Sigmoid colon (tissue), 7 donors: Measurements from ENCODE around the gene LARP6. TPM values are rescaled to one million over a fixed set of nuclear protein-coding genes. Genes with fewer than 3 reads are reported as not detected.

Experiments
- DNase-seq: peaks from one replicate; pipeline ENCODE4 v3.0.0-alpha.2; 2019
- H3K27ac ChIP-seq, 4 donors: fragments of 200-600 bp; sonication (generic); one replicate each; pipeline ENCODE4 v1.5.1; 2016 to 2019; ENCODE audit warnings: mild to moderate bottlenecking in 1 of 4
- H3K27me3 ChIP-seq, 3 donors: fragments of 200-600 bp; sonication (generic); one replicate each; pipeline ENCODE4 v1.5.1; 2019; ENCODE audit warnings: mild to moderate bottlenecking in 1 of 3
- H3K36me3 ChIP-seq, 4 donors: fragments of 200-600 bp; sonication (generic); one replicate each; pipeline ENCODE4 v1.5.1; 2016 to 2019
- H3K4me1 ChIP-seq, 4 donors: fragments of 200-600 bp; sonication (generic); one replicate each; pipeline ENCODE4 v1.5.1; 2017 to 2019
- H3K4me3 ChIP-seq, 4 donors: fragments of 200-600 bp; sonication (generic); one replicate each; pipeline ENCODE4 v1.5.1; 2017 to 2019; ENCODE audit warnings: mild to moderate bottlenecking in 2 of 4, moderate library complexity in 1 of 4
- H3K9me3 ChIP-seq, 4 donors: fragments of 200-600 bp in 3 of 4; sonication (generic) in 3 of 4; one replicate each; pipeline versions ENCODE4 v1.5.1 to v1.6.1; 2013 to 2019
- EP300 ChIP-seq, 4 donors: sonication (generic); formaldehyde crosslinking; IDR thresholded peaks; one replicate each; pipeline ENCODE4 v1.6.1; 2017; ENCODE audit warnings: antibody characterized with exemption in 4 of 4
- POLR2A ChIP-seq, 2 donors: fragments of 450-650 bp; IDR thresholded peaks; one replicate each; pipeline ENCODE4 v1.6.1; 2016; ENCODE audit warnings: antibody characterized with exemption in 2 of 2, mild to moderate bottlenecking in 2 of 2, moderate library complexity in 2 of 2
- POLR2AphosphoS5 ChIP-seq, 4 donors: sonication (generic); formaldehyde crosslinking; IDR thresholded peaks; one replicate each; pipeline ENCODE4 v1.6.1; 2017; ENCODE audit warnings: antibody characterized with exemption in 4 of 4
- WGBS, 2 donors: extraction: QIAGEN DNeasy Blood & Tissue Kit; methylation state at CpG; one replicate each; pipeline ENCODE4 v1.1.7; 2013; 5-methylcytosine and 5-hydroxymethylcytosine counted together
- intact Hi-C: fragments of 100-400 bp; cut with DNase I; formaldehyde crosslinking; loops from one replicate; pipeline ENCODE4 v1.15.1; 2023
- polyA plus RNA-seq, 3 donors: library from polyadenylated mRNA; stranded (reverse); fragments of 200-250 nt; gene quantifications; one replicate each; pipeline ENCODE4 v1.2.3, GENCODE V29; 2013
- total RNA-seq, 4 donors: library from RNA; depleted of rRNA; stranded (reverse); fragments of >200 nt; gene quantifications; one replicate each; pipeline ENCODE4 v1.1.0, GENCODE V29; 2016
- TF ChIP-seq, protein P1 (sequence below), 4 experiments: fragments of 450-650 bp in 3 of 4; fragments of 200-600 bp in 1 of 4; IDR thresholded peaks; one replicate each; pipeline ENCODE4 v1.5.1; 2016 to 2019; ENCODE audit warnings: antibody characterized with exemption in 4 of 4, mild to moderate bottlenecking in 3 of 4, moderate library complexity in 2 of 4
- donor health status: healthy with polysubstance abuse.
- donor health status: Bipolar disorder and iron deficiency.
- donor health status: healthy.

Gene LARP6
- total and polyA plus RNA-seq, 7 donors = 1.2 to 26.6 (median 13.7) TPM

DNA sequence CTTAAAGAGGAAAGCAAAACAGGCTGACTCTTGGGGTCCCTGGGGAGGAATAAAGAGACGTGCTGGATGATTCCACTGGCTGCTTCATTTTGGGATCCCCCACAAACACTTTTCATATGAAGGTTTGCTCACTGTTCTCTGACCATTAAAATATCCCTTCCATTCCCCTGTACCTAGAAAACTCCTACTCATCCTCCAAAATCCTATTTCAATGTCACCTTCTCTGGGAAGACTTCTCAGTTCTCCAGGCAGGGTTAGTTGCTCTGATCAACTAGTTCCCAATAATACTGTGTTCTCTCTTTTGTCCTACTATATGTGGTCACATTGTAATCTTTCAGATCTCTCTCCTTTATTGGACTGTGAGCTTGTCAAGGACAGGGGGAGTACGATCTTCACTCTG, 19.0 kb downstream of the LARP6 start:
- Histone ChIP-seq H3K4me3 (no peak overlapping the region), H3K9me3 (no peaks in the 10 kb centered on the region), H3K27ac (peak overlapping the region in 1 of 4 donors; percentile 7), H3K4me1 (peaks cover 0 to 9% (median 0%) of the 10 kb centered on the region in 4 donors), H3K36me3 (peaks cover 5 to 54% (median 17%) of the 10 kb centered on the region in 4 donors), H3K27me3 (no peaks in the 10 kb centered on the region)
- 80 to 91% methylated on average over 2 of the region's 2 CpGs for WGBS, 2 donors
- no peak for DNase-seq
- TF ChIP-seq, protein P1, sequence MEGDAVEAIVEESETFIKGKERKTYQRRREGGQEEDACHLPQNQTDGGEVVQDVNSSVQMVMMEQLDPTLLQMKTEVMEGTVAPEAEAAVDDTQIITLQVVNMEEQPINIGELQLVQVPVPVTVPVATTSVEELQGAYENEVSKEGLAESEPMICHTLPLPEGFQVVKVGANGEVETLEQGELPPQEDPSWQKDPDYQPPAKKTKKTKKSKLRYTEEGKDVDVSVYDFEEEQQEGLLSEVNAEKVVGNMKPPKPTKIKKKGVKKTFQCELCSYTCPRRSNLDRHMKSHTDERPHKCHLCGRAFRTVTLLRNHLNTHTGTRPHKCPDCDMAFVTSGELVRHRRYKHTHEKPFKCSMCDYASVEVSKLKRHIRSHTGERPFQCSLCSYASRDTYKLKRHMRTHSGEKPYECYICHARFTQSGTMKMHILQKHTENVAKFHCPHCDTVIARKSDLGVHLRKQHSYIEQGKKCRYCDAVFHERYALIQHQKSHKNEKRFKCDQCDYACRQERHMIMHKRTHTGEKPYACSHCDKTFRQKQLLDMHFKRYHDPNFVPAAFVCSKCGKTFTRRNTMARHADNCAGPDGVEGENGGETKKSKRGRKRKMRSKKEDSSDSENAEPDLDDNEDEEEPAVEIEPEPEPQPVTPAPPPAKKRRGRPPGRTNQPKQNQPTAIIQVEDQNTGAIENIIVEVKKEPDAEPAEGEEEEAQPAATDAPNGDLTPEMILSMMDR (IDR thresholded peaks at IDR 0.05) = no peak
- TF ChIP-seq EP300 (IDR thresholded peaks at IDR 0.05) (no peak), POLR2A (IDR thresholded peaks at IDR 0.05) (no peak), POLR2AphosphoS5 (IDR thresholded peaks at IDR 0.05) (no peak)
- intact Hi-C loops = no loop called here

DNA sequence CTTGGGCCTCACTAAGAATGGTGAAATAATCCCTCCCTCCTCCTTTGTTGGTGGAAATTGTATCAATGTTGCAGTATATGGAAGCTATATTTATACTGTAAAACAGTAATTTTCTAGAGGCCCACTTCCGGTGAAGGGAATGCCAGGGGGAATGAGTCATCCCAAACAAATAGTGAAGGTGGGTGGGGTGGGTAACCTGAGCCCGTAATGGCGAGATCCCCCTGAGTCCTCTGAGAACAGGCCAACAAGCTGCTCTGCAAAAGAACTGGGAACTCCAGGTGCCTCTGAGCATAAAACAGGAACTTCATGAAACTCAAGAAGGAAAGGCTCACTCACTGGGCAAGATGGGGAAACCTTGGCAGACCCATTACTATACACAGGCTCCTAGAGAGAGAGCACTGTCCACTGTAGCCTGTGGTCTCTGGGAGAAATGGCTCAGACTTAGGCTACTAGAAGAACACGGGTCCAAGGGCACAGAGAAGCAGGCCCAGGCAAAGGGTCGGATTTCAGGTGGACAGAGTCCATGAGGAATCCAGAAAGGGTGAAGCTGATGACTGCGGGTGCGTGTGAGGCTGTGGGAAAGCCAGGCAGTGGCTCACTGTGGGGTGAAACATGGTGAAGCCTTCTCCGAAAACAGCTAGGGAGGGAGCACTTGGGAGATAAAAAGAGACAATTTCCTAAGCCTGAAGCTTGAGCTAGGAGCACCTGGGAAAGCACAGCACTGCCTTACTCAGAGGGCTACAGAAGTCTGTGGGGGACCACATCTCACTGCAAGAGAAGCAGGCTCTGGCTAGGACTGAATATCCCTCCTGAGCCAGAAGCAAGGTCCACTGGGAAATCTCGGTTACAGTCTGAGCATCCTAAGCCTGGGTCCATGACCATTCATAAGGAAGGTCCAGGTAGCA, 19.8 kb downstream of the LARP6 start:
- peaks cover 5 to 54% (median 17%) of the 10 kb centered on the region in 4 donors for H3K36me3 ChIP-seq
- 60 to 66% methylated on average over 9 of the region's 9 CpGs for WGBS, 2 donors
- no peaks in the 10 kb centered on the region for H3K27me3 ChIP-seq
- H3K27ac ChIP-seq = peak overlapping the region in 1 of 4 donors; percentile 14
- peaks cover 0 to 9% (median 0%) of the 10 kb centered on the region in 4 donors for H3K4me1 ChIP-seq
- DNase-seq = no peak
- intact Hi-C loops = no loop called here
- H3K4me3 ChIP-seq = no peak overlapping the region
- TF ChIP-seq POLR2AphosphoS5 (IDR thresholded peaks at IDR 0.05) (no peak), POLR2A (IDR thresholded peaks at IDR 0.05) (no peak), EP300 (IDR thresholded peaks at IDR 0.05) (no peak)
- TF ChIP-seq, protein P1 (IDR thresholded peaks at IDR 0.05) = no peak
- no peaks in the 10 kb centered on the region for H3K9me3 ChIP-seq

DNA sequence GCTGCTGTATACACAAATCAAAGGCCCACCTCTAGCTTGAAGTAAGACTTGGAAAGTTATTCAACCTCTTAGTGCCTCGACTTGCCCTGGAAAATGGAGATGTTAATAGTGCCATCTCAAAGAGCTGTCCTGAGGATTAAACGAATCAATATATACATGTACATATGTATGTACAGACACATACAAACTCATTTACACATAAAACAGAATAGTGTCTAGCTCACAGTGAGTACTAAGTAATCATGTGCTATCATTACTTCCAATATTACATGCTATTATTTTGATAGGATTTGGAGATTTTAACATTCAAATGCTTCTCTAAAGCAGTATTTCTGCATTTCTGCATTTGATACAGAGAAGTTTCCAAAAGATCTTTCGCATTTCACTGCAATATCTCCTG, 20.5 kb downstream of the LARP6 start:
- H3K27ac ChIP-seq = no peak overlapping the region
- no peaks in the 10 kb centered on the region for H3K9me3 ChIP-seq
- H3K36me3 ChIP-seq = peaks cover 5 to 54% (median 17%) of the 10 kb centered on the region in 4 donors
- peaks cover 0 to 9% (median 0%) of the 10 kb centered on the region in 4 donors for H3K4me1 ChIP-seq
- no peaks in the 10 kb centered on the region for H3K27me3 ChIP-seq
- TF ChIP-seq, protein P1 (IDR thresholded peaks at IDR 0.05) = no peak
- TF ChIP-seq POLR2AphosphoS5 (IDR thresholded peaks at IDR 0.05) (no peak), POLR2A (IDR thresholded peaks at IDR 0.05) (no peak), EP300 (IDR thresholded peaks at IDR 0.05) (no peak)
- no peak overlapping the region for H3K4me3 ChIP-seq
- no peak for DNase-seq
- 89 to 93% methylated on average over 3 of the region's 3 CpGs for WGBS, 2 donors
- intact Hi-C loops = no loop called here

DNA sequence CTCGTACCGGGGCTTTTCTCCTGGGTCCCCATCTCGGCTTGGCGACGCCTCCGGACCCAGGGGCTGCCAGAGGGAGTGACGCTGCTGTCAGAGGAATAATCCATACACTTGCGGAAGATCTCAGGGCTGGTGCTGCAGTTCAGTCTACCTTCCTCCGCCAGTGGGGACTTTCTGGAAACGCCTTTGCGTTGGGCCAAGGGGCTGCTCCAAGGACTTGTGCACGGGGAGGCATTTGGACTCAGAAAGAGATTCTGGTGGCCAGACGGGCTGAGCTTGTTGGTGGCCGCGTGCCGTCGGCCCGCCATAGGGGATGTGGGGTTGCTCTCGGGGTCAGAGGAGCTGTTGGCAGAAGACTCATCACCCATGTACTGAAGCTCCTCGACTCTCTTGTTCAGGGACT, 21.8 kb downstream of the LARP6 start:
- Histone ChIP-seq H3K4me3 (no peak overlapping the region), H3K4me1 (peaks cover 0 to 9% (median 0%) of the 10 kb centered on the region in 4 donors), H3K36me3 (peaks cover 5 to 54% (median 17%) of the 10 kb centered on the region in 4 donors), H3K27me3 (no peaks in the 10 kb centered on the region), H3K27ac (no peak overlapping the region), H3K9me3 (no peaks in the 10 kb centered on the region)
- no peak for DNase-seq
- TF ChIP-seq POLR2AphosphoS5 (IDR thresholded peaks at IDR 0.05) (no peak), POLR2A (IDR thresholded peaks at IDR 0.05) (no peak), EP300 (IDR thresholded peaks at IDR 0.05) (no peak)
- WGBS, 2 donors = 95 to 97% methylated on average over 20 of the region's 20 CpGs
- intact Hi-C loops = no loop called here

DNA sequence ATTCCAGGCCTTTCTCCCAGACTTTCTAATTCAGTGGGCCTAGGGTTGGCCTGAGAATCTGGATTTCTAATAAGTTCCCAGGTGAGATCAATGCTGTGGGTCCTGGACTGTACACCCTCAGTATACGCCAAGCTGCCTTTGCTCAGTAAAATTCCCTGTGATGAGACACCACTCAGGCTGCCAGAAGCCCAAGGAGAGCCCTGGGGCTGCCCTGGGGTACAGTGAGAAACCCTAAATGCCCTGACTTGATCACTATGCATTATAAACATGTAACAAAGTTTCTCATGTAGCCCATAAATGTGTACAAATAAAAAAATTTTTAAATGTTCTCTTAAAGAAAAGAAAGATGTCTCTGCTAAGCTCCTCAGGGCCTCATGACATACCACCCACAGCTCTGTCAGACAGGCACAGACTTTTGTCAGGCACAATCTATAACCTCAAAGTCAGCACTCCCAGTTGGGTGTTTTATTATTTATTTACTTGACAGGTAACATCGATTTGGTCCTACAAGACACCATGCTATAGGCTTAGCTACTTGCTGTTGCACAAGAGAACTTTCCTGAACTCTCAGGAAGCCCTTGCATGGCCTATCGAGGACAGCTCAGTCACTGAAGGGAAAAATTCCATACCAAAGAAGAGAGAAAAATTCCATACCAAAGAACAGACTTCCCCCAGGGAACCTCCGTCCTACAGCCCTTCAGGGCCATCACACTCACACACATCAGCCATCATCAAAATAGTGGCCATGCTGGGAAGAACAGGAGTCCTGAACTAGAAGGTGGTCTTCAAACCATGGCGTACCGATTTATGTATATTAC, 22.7 kb downstream of the LARP6 start:
- no peak overlapping the region for H3K4me3 ChIP-seq
- no peak for TF ChIP-seq POLR2A (IDR thresholded peaks at IDR 0.05)
- no peak for TF ChIP-seq POLR2AphosphoS5 (IDR thresholded peaks at IDR 0.05)
- no peak for TF ChIP-seq EP300 (IDR thresholded peaks at IDR 0.05)
- TF ChIP-seq, protein P1 (IDR thresholded peaks at IDR 0.05) = no peak
- intact Hi-C loops = no loop called here
- no peaks in the 10 kb centered on the region for H3K9me3 ChIP-seq
- no peak overlapping the region for H3K27ac ChIP-seq
- no peak for DNase-seq
- no peaks in the 10 kb centered on the region for H3K27me3 ChIP-seq
- 87 to 92% methylated on average over 6 of the region's 6 CpGs for WGBS, 2 donors
- H3K4me1 ChIP-seq = peaks cover 0 to 9% (median 0%) of the 10 kb centered on the region in 4 donors
- H3K36me3 ChIP-seq = peaks cover 5 to 52% (median 17%) of the 10 kb centered on the region in 4 donors
